CD4-positive, alpha-beta T cell (primary cell): ENCODE data around the gene CNTN6. TPM values are rescaled to one million over a fixed set of nuclear protein-coding genes. Genes with fewer than 3 reads are reported as not detected.

Experiments
- ATAC-seq: fragments of 200-7000 bp; cut with Tn5 transposase; one replicate; pipeline ENCODE4 v1.10.0; 2022; ENCODE audit warnings: mild to moderate bottlenecking; ENCODE audit not compliant: poor library complexity
- CTCF ChIA-PET: fragments of 350-600 bp; sonication (Branson Sonifier 250); formaldehyde crosslinking; loops from one replicate; lab custom pipeline; 2021; ENCODE audit warnings: antibody characterized with exemption, inconsistent platforms; lab: Charles Lee
- POLR2A ChIA-PET: fragments of 350-600 bp; sonication (Branson Sonifier 250); formaldehyde crosslinking; loops from one replicate; lab custom pipeline; 2021; ENCODE audit warnings: antibody characterized with exemption, inconsistent platforms; lab: Charles Lee
- DNase-seq, 14 experiments: peaks; one replicate each; pipeline ENCODE4 v3.0.0-alpha.2; 2013 to 2020; ENCODE audit warnings: mixed read lengths in 2 of 14
- H3K27ac ChIP-seq, 2 donors: one replicate each; pipeline versions ENCODE4 v1.5.1 to v1.7.0; 2013; ENCODE audit warnings: low read length in 2 of 2, low read depth in 1 of 2, mild to moderate bottlenecking in 1 of 2
- H3K27me3 ChIP-seq, 2 experiments: 1 replicate in 1 of 2; 2 replicates in 1 of 2; pipeline versions ENCODE4 v1.6.1 to v1.7.0; 2013; ENCODE audit warnings: low read length in 2 of 2, control low read depth in 1 of 2, mild to moderate bottlenecking in 1 of 2, moderate library complexity in 1 of 2; ENCODE audit not compliant: insufficient read depth in 2 of 2, control insufficient read depth in 1 of 2
- H3K36me3 ChIP-seq: one replicate; pipeline ENCODE4 v1.6.1; 2013; ENCODE audit warnings: low read length, control low read depth; ENCODE audit not compliant: insufficient read depth
- H3K4me1 ChIP-seq: one replicate; pipeline ENCODE4 v1.6.1; 2013; ENCODE audit warnings: low read length, control low read depth; ENCODE audit not compliant: insufficient read depth
- H3K4me3 ChIP-seq: one replicate; pipeline ENCODE4 v1.5.1; 2013; ENCODE audit warnings: mild to moderate bottlenecking, low read length, moderate library complexity
- H3K9me3 ChIP-seq, 2 experiments: 1 replicate in 1 of 2; 2 replicates in 1 of 2; pipeline versions ENCODE4 v1.6.1 to v1.7.0; 2013; ENCODE audit warnings: low read length in 2 of 2, mild to moderate bottlenecking in 2 of 2, control low read depth in 1 of 2, moderate library complexity in 1 of 2; ENCODE audit not compliant: control insufficient read depth in 1 of 2, insufficient read depth in 1 of 2
- H3K27ac Mint-ChIP-seq: one replicate; pipeline ENCODE4 v1.8.0; 2020; ENCODE audit warnings: mixed read lengths
- H3K27me3 Mint-ChIP-seq: one replicate; pipeline ENCODE4 v1.8.0; 2021; ENCODE audit warnings: mixed read lengths
- H3K36me3 Mint-ChIP-seq: one replicate; pipeline ENCODE4 v1.8.0; 2021; ENCODE audit warnings: low read depth, mixed read lengths
- H3K4me1 Mint-ChIP-seq: one replicate; pipeline ENCODE4 v1.8.0; 2021; ENCODE audit warnings: low read depth, mixed read lengths
- H3K4me3 Mint-ChIP-seq: one replicate; pipeline ENCODE4 v1.8.0; 2020; ENCODE audit warnings: mild to moderate bottlenecking, mixed read lengths
- H3K9me3 Mint-ChIP-seq: one replicate; pipeline ENCODE4 v1.8.0; 2020; ENCODE audit warnings: mixed read lengths
- intact Hi-C, 2 experiments: fragments of 100-400 bp; cut with DNase I in 1 of 2; cut with micrococcal nuclease in 1 of 2; formaldehyde crosslinking; loops; one replicate each; pipeline versions ENCODE4 v1.15.1 to v1.9.0; 2023 to 2025; cut with DNase I, micrococcal nuclease
- total RNA-seq, 174 experiments: library from RNA in 2 of 174; stranded (reverse) in 2 of 174; gene quantifications; one replicate each; pipeline ENCODE4 v1.2.3 and lab custom pipeline; 2021 to 2026
- TF ChIP-seq, protein P1 (sequence below): fragments of 200-600 bp; IDR thresholded peaks from one replicate; pipeline ENCODE4 v1.8.0; 2022; ENCODE audit warnings: antibody characterized with exemption, mild to moderate bottlenecking

Gene CNTN6
- total RNA-seq, 2 experiments from 2014 or later = not detected

DNA sequence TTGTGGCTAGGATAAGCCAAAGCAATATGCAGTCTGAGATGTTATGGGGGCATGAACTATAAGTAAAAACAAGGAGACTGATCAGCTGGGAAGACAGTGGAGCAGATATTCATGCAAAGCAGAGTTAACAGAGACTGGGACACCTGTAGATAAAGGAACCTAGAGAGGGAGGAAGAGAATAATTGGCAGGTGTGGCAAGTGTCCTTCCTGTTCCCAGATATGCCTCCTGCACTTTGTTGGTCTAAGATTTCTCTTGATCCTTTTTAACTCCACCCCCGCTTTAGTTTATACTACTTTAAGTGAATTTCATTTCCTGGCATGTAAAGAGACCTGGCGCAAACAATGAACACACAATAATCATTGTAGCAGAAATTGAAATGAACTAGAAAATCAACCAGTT, 169.4 kb downstream of the CNTN6 start:
- Histone ChIP-seq H3K4me3 (no peak overlapping the region), H3K9me3 (peaks cover 0 to 4% of the 10 kb centered on the region in 2 experiments), H3K4me1 (no peaks in the 10 kb centered on the region), H3K27me3 (no peaks in the 10 kb centered on the region), H3K27ac (no peak overlapping the region), H3K36me3 (no peaks in the 10 kb centered on the region)
- ATAC-seq = no peak
- intact Hi-C loops = no loop called here
- Mint-ChIP-seq H3K36me3 (no peaks in the 10 kb centered on the region), H3K4me1 (no peaks in the 10 kb centered on the region), H3K27ac (no peak overlapping the region), H3K27me3 (no peaks in the 10 kb centered on the region), H3K9me3 (peaks cover 3% of the 10 kb centered on the region), H3K4me3 (no peak overlapping the region)
- TF ChIP-seq, protein P1, sequence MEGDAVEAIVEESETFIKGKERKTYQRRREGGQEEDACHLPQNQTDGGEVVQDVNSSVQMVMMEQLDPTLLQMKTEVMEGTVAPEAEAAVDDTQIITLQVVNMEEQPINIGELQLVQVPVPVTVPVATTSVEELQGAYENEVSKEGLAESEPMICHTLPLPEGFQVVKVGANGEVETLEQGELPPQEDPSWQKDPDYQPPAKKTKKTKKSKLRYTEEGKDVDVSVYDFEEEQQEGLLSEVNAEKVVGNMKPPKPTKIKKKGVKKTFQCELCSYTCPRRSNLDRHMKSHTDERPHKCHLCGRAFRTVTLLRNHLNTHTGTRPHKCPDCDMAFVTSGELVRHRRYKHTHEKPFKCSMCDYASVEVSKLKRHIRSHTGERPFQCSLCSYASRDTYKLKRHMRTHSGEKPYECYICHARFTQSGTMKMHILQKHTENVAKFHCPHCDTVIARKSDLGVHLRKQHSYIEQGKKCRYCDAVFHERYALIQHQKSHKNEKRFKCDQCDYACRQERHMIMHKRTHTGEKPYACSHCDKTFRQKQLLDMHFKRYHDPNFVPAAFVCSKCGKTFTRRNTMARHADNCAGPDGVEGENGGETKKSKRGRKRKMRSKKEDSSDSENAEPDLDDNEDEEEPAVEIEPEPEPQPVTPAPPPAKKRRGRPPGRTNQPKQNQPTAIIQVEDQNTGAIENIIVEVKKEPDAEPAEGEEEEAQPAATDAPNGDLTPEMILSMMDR = no peak
- DNase-seq = no peak
- ChIA-PET CTCF (no interaction called here), POLR2A (no interaction called here)

- H3K27me3 ChIP-seq = no peaks in the 10 kb centered on the region
- Mint-ChIP-seq H3K4me3 (no peak overlapping the region), H3K4me1 (no peaks in the 10 kb centered on the region), H3K27ac (no peak overlapping the region), H3K27me3 (no peaks in the 10 kb centered on the region), H3K36me3 (no peaks in the 10 kb centered on the region), H3K9me3 (peaks cover 3% of the 10 kb centered on the region)
- DNase-seq (no peak), ATAC-seq (no peak)
- no peaks in the 10 kb centered on the region for H3K36me3 ChIP-seq
- ChIA-PET POLR2A (no interaction called here), CTCF (no interaction called here)
- H3K9me3 ChIP-seq = peaks cover 0 to 4% of the 10 kb centered on the region in 2 experiments
- no peaks in the 10 kb centered on the region for H3K4me1 ChIP-seq
- no peak overlapping the region for H3K4me3 ChIP-seq
- no peak overlapping the region for H3K27ac ChIP-seq
- TF ChIP-seq, protein P1 = no peak
- intact Hi-C loops = no loop called here
These were observed 170.3 kb downstream of the CNTN6 start for GRCh38 chr3:1263121-1263520.

DNA sequence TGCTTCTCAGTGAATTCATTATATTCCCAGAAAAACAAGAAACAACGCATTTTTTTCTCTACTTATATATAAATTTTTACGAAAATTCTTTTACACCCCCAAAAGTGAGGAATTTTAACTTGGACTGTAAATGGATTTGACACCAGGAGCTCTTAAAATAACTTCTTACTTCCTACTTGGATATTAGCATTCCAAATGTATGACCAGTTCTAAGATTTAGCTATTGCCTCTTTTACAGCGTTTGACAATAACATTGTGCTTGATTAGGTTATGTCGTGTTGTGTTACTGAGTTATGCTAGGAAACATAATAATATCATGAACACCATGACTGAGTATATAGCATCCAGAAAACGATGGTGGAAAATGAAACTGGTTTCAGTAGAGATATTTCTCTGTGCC, 177.0 kb downstream of the CNTN6 start:
- Histone ChIP-seq H3K36me3 (no peaks in the 10 kb centered on the region), H3K4me1 (no peaks in the 10 kb centered on the region), H3K27me3 (no peaks in the 10 kb centered on the region), H3K27ac (no peak overlapping the region), H3K4me3 (no peak overlapping the region), H3K9me3 (peaks cover 0 to 4% of the 10 kb centered on the region in 2 experiments)
- ChIA-PET POLR2A (no interaction called here), CTCF (no interaction called here)
- Mint-ChIP-seq H3K36me3 (no peaks in the 10 kb centered on the region), H3K9me3 (peaks cover 4% of the 10 kb centered on the region), H3K27me3 (no peaks in the 10 kb centered on the region), H3K4me3 (no peak overlapping the region), H3K4me1 (no peaks in the 10 kb centered on the region), H3K27ac (no peak overlapping the region)
- ATAC-seq (no peak), DNase-seq (no peak)
- intact Hi-C loops = no loop called here
- TF ChIP-seq, protein P1 = no peak
